Keratinocyte (primary cell): ENCODE data around the gene MLLT3. TPM values are rescaled to one million over a fixed set of nuclear protein-coding genes. Genes with fewer than 3 reads are reported as not detected.

ENCODE experiments used
- DNase-seq: peaks from one replicate; pipeline ENCODE4 v3.0.0-alpha.2; 2011; ENCODE audit warnings: low read depth, missing footprints, low spot score
- FAIRE-seq: peaks from 2 replicates; lab custom pipeline; 2011; peaks lifted over from hg19 to GRCh38; lab: Jason Lieb, UNC
- H2AFZ ChIP-seq: 2 replicates; pipeline ENCODE4 v1.6.0; 2012; ENCODE audit warnings: low read length, control low read depth, inconsistent platforms; ENCODE audit not compliant: control insufficient read depth
- H3K27ac ChIP-seq: 2 replicates; pipeline ENCODE4 v1.5.1; 2011; ENCODE audit warnings: low read length; ENCODE audit not compliant: control insufficient read depth, insufficient read depth
- H3K27me3 ChIP-seq: 3 replicates; pipeline ENCODE4 v1.6.0; 2011; ENCODE audit warnings: low read length; ENCODE audit not compliant: control insufficient read depth, insufficient read depth; ENCODE audit errors: extremely low read depth
- H3K36me3 ChIP-seq, 2 experiments: 2 replicates in 1 of 2; 3 replicates in 1 of 2; pipeline ENCODE4 v1.5.1; 2011; ENCODE audit warnings: low read length in 2 of 2, mild to moderate bottlenecking in 1 of 2; ENCODE audit not compliant: control insufficient read depth in 2 of 2, insufficient read depth in 2 of 2; ENCODE audit errors: extremely low read depth in 1 of 2
- H3K4me1 ChIP-seq: 3 replicates; pipeline ENCODE4 v1.5.1; 2011; ENCODE audit warnings: low read length; ENCODE audit not compliant: control insufficient read depth, insufficient read depth; ENCODE audit errors: extremely low read depth
- H3K4me2 ChIP-seq: 3 replicates; pipeline ENCODE4 v1.6.0; 2011; ENCODE audit warnings: low read depth, low read length; ENCODE audit not compliant: control insufficient read depth, insufficient read depth; ENCODE audit errors: extremely low read depth
- H3K4me3 ChIP-seq, 3 experiments: fragments of 200-600 bp in 1 of 3; sonication (generic) in 1 of 3; 2 replicates in 2 of 3; 3 replicates in 1 of 3; pipeline ENCODE4 v1.5.1; 2011 to 2016; ENCODE audit warnings: low read length in 3 of 3, mild to moderate bottlenecking in 3 of 3, control low read depth in 2 of 3, inconsistent platforms in 1 of 3, low read depth in 1 of 3, mixed read lengths in 1 of 3, mixed run types in 1 of 3, moderate library complexity in 1 of 3; ENCODE audit not compliant: control insufficient read depth in 2 of 3, insufficient read depth in 2 of 3; ENCODE audit errors: extremely low read depth in 1 of 3
- H3K79me2 ChIP-seq: 2 replicates; pipeline ENCODE4 v1.6.0; 2012; ENCODE audit warnings: low read length; ENCODE audit not compliant: control insufficient read depth, insufficient read depth
- H3K9ac ChIP-seq: 3 replicates; pipeline ENCODE4 v1.6.0; 2011; ENCODE audit warnings: low read length; ENCODE audit not compliant: control insufficient read depth, insufficient read depth; ENCODE audit errors: extremely low read depth
- H3K9me1 ChIP-seq: 3 replicates; pipeline ENCODE4 v1.6.0; 2011; ENCODE audit warnings: low read length; ENCODE audit not compliant: control insufficient read depth, insufficient read depth; ENCODE audit errors: extremely low read depth
- H3K9me3 ChIP-seq: 2 replicates; pipeline ENCODE4 v1.5.1; 2012; ENCODE audit warnings: low read depth, low read length; ENCODE audit not compliant: control insufficient read depth
- H4K20me1 ChIP-seq: 3 replicates; pipeline ENCODE4 v1.6.0; 2011; ENCODE audit warnings: low read length; ENCODE audit not compliant: control insufficient read depth, insufficient read depth; ENCODE audit errors: extremely low read depth
- EZH2 ChIP-seq: IDR thresholded peaks from one replicate; pipeline ENCODE4 v1.6.1; 2012; ENCODE audit warnings: inconsistent platforms, mild to moderate bottlenecking, low read length, moderate library complexity
- dilution Hi-C: fragments of 300-500 bp; cut with MboI; formaldehyde crosslinking; loops from one replicate; pipeline ENCODE4 v1.7.0; 2020; ENCODE audit warnings: low sequenced_read_pairs; ENCODE audit not compliant: extremely low pct_ligation_motif_present
- polyA plus RNA-seq, 5 experiments: library from polyadenylated mRNA; depleted of rRNA in 3 of 5; stranded (reverse) in 3 of 5; stranded (forward) in 1 of 5; unstranded in 1 of 5; fragments of >200 nt; gene quantifications; 1 replicate in 1 of 5; 2 replicates in 3 of 5; 3 replicates in 1 of 5; pipeline versions ENCODE4 v1.2.1 to v1.2.3, GENCODE V29; 2011 to 2012; ENCODE audit warnings: missing spikeins in 2 of 5, low read depth in 1 of 5, low replicate concordance in 1 of 5
- TF ChIP-seq, protein P1 (sequence below), 3 experiments: IDR thresholded peaks in 1 of 3; conservative IDR thresholded peaks in 1 of 3; optimal IDR thresholded peaks in 1 of 3; 2 replicates in 2 of 3; 3 replicates in 1 of 3; pipeline versions ENCODE3 to v1.5.1; 2011; ENCODE audit warnings: low read length in 3 of 3, mild to moderate bottlenecking in 3 of 3, moderate library complexity in 2 of 3, control low read depth in 1 of 3, inconsistent platforms in 1 of 3; ENCODE audit not compliant: insufficient read depth in 2 of 3; ENCODE audit errors: extremely low read depth in 1 of 3

The MLLT3 gene
- polyA plus RNA-seq, 1 donor (not counting 4 experiments of a cell fraction or from before 2014, with no cell fraction given) = 17.0 TPM

DNA sequence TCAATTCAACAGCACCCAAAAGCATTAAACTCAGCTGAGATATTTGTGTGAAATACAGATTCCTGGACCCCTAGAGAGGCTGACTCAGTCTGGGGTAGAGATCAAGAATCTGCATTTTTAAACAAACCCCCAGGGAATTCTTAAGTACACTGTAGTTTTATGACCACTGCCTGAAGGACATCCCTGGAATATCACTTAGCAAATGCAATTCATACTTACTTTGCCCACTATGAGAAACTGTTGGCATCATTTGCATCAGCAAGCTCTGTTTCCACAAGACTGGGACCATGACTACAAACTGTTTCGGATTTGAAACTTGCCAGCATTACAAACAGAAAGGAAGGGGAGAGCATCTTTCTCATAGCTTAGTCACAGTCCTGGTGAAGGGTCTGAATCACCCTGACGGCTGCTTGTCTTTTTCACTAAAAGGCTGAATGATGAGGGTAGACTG, 63.7 kb downstream of the MLLT3 start:
- Histone ChIP-seq H3K9ac (peak overlapping the region; percentile 3), H3K4me2 (peak overlapping the region; percentile 44), H3K9me1 (no peaks in the 10 kb centered on the region), H3K9me3 (no peaks in the 10 kb centered on the region), H3K36me3 (no peaks in the 10 kb centered on the region), H3K27me3 (no peaks in the 10 kb centered on the region), H3K27ac (peak overlapping the region; percentile 49), H2AFZ (no peak overlapping the region), H4K20me1 (no peaks in the 10 kb centered on the region), H3K4me3 (no peak overlapping the region), H3K79me2 (no peaks in the 10 kb centered on the region), H3K4me1 (peaks cover 25% of the 10 kb centered on the region)
- dilution Hi-C loops = loop anchor here (10.0 kb wide), 1 partner anchor 46 kb away; no protein-coding TSS in a partner anchor
- TF ChIP-seq EZH2 = no peak
- TF ChIP-seq, protein P1, sequence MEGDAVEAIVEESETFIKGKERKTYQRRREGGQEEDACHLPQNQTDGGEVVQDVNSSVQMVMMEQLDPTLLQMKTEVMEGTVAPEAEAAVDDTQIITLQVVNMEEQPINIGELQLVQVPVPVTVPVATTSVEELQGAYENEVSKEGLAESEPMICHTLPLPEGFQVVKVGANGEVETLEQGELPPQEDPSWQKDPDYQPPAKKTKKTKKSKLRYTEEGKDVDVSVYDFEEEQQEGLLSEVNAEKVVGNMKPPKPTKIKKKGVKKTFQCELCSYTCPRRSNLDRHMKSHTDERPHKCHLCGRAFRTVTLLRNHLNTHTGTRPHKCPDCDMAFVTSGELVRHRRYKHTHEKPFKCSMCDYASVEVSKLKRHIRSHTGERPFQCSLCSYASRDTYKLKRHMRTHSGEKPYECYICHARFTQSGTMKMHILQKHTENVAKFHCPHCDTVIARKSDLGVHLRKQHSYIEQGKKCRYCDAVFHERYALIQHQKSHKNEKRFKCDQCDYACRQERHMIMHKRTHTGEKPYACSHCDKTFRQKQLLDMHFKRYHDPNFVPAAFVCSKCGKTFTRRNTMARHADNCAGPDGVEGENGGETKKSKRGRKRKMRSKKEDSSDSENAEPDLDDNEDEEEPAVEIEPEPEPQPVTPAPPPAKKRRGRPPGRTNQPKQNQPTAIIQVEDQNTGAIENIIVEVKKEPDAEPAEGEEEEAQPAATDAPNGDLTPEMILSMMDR (optimal IDR thresholded peaks at IDR 0.05 in 1 of 3, IDR thresholded peaks at IDR 0.05 in 1 of 3, conservative IDR thresholded peaks at IDR 0.05 in 1 of 3; ENCODE audit: extremely low read depth in 1 of 3, insufficient read depth in 2 of 3, low read length in 3 of 3) = no peak
- FAIRE-seq = peak; percentile 98
- DNase-seq = peak; percentile 28

DNA sequence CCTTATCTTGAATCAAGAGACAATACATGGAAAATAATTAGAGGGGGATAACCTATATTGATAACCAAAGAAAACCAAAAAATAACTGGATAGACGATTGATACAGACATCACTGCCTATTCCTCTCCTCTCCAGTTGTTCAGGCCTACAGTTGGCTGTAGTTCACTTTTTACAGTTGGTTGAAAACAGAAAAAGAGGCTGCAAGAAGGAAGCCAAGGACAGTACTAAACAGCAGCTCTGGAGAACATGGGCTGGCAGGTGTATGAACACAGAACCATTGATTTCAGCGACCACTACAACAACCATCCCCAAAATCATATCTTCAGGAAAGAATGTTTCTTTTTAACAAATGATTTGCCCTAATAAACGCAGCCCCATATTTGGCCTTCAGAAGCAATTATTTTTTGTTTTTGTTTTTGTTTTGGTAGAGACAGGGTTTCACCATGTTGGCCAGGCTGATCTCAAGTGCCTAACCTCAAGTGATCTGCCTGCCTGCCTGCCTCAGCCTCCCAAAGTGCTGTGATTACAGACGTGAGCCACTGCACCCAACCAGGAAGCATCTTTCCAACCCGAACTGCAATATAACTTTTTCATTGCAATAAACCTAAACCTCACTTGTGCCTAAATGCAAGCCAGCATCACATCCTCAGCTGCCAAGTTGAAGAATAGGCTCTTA, 64.3 kb downstream of the MLLT3 start:
- Histone ChIP-seq H3K4me3 (no peak overlapping the region), H3K36me3 (no peaks in the 10 kb centered on the region), H3K9me1 (no peaks in the 10 kb centered on the region), H3K4me2 (peak overlapping the region; percentile 44), H3K27me3 (no peaks in the 10 kb centered on the region), H3K9me3 (no peaks in the 10 kb centered on the region), H2AFZ (no peak overlapping the region), H3K4me1 (peaks cover 31% of the 10 kb centered on the region), H3K9ac (peak overlapping the region; percentile 3), H3K27ac (peak overlapping the region; percentile 49), H3K79me2 (no peaks in the 10 kb centered on the region), H4K20me1 (no peaks in the 10 kb centered on the region)
- TF ChIP-seq, protein P1 (optimal IDR thresholded peaks at IDR 0.05 in 1 of 3, IDR thresholded peaks at IDR 0.05 in 1 of 3, conservative IDR thresholded peaks at IDR 0.05 in 1 of 3; ENCODE audit: extremely low read depth in 1 of 3, insufficient read depth in 2 of 3, low read length in 3 of 3) = no peak
- FAIRE-seq (no peak), DNase-seq (no peak)
- dilution Hi-C loops = loop anchor here (10.0 kb wide), 1 partner anchor 47 kb away; no protein-coding TSS in a partner anchor
